Transverse colon (tissue), 4 donors: Measurements from ENCODE around the gene MXI1. TPM values are rescaled to one million over a fixed set of nuclear protein-coding genes. Genes with fewer than 3 reads are reported as not detected.
A peak's percentile ranks its signal among the peaks of the same experiment; 100 is the strongest.

ENCODE experiments used
- DNase-seq: peaks from one replicate; pipeline ENCODE4 v3.0.0-alpha.2; 2019
- H3K27ac ChIP-seq, 4 donors: fragments of 200-600 bp; sonication (generic); 2 replicates each; pipeline ENCODE4 v1.5.1; 2016 to 2018; ENCODE audit warnings: inconsistent platforms in 4 of 4
- H3K27me3 ChIP-seq: fragments of 200-600 bp; sonication (generic); 2 replicates; pipeline ENCODE4 v1.5.1; 2017; ENCODE audit warnings: inconsistent platforms
- H3K36me3 ChIP-seq, 4 donors: fragments of 200-600 bp; sonication (generic); 2 replicates each; pipeline ENCODE4 v1.5.1; 2017 to 2019; ENCODE audit warnings: inconsistent platforms in 4 of 4
- H3K4me1 ChIP-seq, 4 donors: fragments of 200-600 bp; sonication (generic); 2 replicates each; pipeline ENCODE4 v1.5.1; 2017 to 2020; ENCODE audit warnings: inconsistent platforms in 4 of 4
- H3K4me3 ChIP-seq, 4 donors: fragments of 200-600 bp; sonication (generic); 1 replicate in 1 of 4; 2 replicates in 3 of 4; pipeline versions ENCODE4 v1.5.1 to v1.6.1; 2017 to 2019; ENCODE audit warnings: inconsistent platforms in 4 of 4
- H3K9me3 ChIP-seq, 2 donors: fragments of 200-600 bp; sonication (generic); 2 replicates each; pipeline ENCODE4 v1.5.1; 2017 to 2019; ENCODE audit warnings: inconsistent platforms in 2 of 2
- EP300 ChIP-seq: sonication (generic); formaldehyde crosslinking; IDR thresholded peaks from one replicate; pipeline ENCODE4 v1.6.1; 2017; ENCODE audit warnings: antibody characterized with exemption, low read depth
- POLR2A ChIP-seq: fragments of 450-650 bp; IDR thresholded peaks from one replicate; pipeline ENCODE4 v1.6.1; 2016; ENCODE audit warnings: antibody characterized with exemption, mild to moderate bottlenecking, moderate library complexity
- POLR2AphosphoS5 ChIP-seq, 3 donors: sonication (generic); formaldehyde crosslinking; IDR thresholded peaks; one replicate each; pipeline ENCODE4 v1.6.1; 2016; ENCODE audit warnings: antibody characterized with exemption in 3 of 3
- WGBS, 2 donors: methylation state at CpG; one replicate each; pipeline ENCODE4 v1.1.5; 2018; ENCODE audit warnings: low coverage in 1 of 2; 5-methylcytosine and 5-hydroxymethylcytosine counted together
- in situ Hi-C, 4 donors: fragments of 200-750 bp; cut with MboI; loops; one replicate each; pipeline versions ENCODE4 v1.15.0 to v1.15.1; 2017; ENCODE audit warnings: low sequenced_read_pairs in 3 of 4, low pct_ligation_motif_present in 1 of 4, low pct_unique_long_range_greater_than_20kb in 1 of 4
- intact Hi-C: fragments of 100-400 bp; cut with DNase I; formaldehyde crosslinking; loops from one replicate; pipeline ENCODE4 v1.15.1; 2023; ENCODE audit warnings: low total_unique reads
- total RNA-seq, 4 donors: library from RNA; depleted of rRNA; stranded (reverse); fragments of >200 nt; gene quantifications; one replicate each; pipeline ENCODE4 v1.1.0, GENCODE V29; 2016
- TF ChIP-seq, protein P1 (sequence below), 5 experiments: fragments of 200-600 bp in 3 of 5; fragments of 450-650 bp in 2 of 5; sonication (generic) in 3 of 5; IDR thresholded peaks; 1 replicate in 2 of 5; 2 replicates in 3 of 5; pipeline ENCODE4 v1.5.1; 2016 to 2017; ENCODE audit warnings: antibody characterized with exemption in 5 of 5, inconsistent platforms in 3 of 5, mild to moderate bottlenecking in 2 of 5, moderate library complexity in 1 of 5

Gene MXI1
- total RNA-seq, 4 donors from 2014 or later: 44.8 to 96.5 (median 65.3) TPM

DNA sequence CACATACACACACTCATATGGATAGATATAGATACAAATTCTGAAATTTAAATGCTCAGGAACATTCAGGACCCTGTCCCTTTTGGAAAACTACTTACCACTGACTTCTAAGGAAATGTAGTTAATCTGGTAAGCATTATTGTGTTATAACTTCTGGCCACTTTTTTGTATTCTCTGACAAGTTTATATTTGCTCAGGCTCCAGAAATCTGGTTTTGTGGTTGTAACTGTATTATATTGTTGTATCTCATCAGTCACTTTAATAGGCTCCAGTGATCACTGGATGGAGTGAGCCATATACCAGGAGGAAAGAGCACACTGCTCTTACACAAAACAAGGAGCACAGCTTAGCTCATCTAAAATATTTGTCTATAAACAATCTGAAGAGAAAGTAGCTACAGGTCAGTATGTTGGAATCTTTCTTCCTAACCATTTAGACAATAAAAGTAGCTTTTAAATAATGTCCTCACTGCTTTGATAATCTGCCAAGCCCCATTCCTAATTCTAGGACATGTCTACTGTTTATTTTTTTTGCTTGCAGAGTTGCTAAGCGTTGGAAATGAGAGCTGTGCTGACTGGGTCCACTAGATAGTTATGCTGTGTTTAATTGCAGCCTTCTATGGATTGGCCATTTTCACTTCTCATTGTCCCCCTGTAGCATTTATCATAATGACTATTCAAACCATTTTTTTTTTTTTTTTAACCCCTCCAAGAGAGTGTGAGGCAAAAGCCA lies 53.5 kb downstream of the MXI1 start:
- Histone ChIP-seq H3K4me1 (peaks cover 0 to 18% (median 1%) of the 10 kb centered on the region in 4 donors), H3K36me3 (no peaks in the 10 kb centered on the region), H3K4me3 (no peak overlapping the region), H3K9me3 (no peaks in the 10 kb centered on the region), H3K27me3 (no peaks in the 10 kb centered on the region), H3K27ac (peak overlapping the region; percentile 38 to 66 (median 46))
- intact Hi-C loops (no loop called here), in situ Hi-C loops (no loop called here)
- TF ChIP-seq EP300: no peak
- no peak for TF ChIP-seq POLR2AphosphoS5 (IDR thresholded peaks at IDR 0.05)
- no peak for TF ChIP-seq POLR2A
- TF ChIP-seq, protein P1, sequence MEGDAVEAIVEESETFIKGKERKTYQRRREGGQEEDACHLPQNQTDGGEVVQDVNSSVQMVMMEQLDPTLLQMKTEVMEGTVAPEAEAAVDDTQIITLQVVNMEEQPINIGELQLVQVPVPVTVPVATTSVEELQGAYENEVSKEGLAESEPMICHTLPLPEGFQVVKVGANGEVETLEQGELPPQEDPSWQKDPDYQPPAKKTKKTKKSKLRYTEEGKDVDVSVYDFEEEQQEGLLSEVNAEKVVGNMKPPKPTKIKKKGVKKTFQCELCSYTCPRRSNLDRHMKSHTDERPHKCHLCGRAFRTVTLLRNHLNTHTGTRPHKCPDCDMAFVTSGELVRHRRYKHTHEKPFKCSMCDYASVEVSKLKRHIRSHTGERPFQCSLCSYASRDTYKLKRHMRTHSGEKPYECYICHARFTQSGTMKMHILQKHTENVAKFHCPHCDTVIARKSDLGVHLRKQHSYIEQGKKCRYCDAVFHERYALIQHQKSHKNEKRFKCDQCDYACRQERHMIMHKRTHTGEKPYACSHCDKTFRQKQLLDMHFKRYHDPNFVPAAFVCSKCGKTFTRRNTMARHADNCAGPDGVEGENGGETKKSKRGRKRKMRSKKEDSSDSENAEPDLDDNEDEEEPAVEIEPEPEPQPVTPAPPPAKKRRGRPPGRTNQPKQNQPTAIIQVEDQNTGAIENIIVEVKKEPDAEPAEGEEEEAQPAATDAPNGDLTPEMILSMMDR (IDR thresholded peaks at IDR 0.05): no peak
- DNase-seq: no peak
- 13 to 59% methylated on average over 1 of the region's 1 CpG for WGBS, 2 donors

GRCh38 chr10:110263164-110263563 lies 55.8 kb downstream of the MXI1 start:
- in situ Hi-C loops: no loop called here
- intact Hi-C loops: no loop called here
- Histone ChIP-seq H3K9me3 (no peaks in the 10 kb centered on the region), H3K27ac (peak overlapping the region; percentile 21 to 50 (median 44)), H3K4me1 (peaks cover 0 to 21% (median 1%) of the 10 kb centered on the region in 4 donors), H3K36me3 (no peaks in the 10 kb centered on the region), H3K27me3 (no peaks in the 10 kb centered on the region), H3K4me3 (no peak overlapping the region)
- DNase-seq: no peak
- WGBS, 2 donors: 67 to 79% methylated on average over 1 of the region's 1 CpG
- TF ChIP-seq EP300: no peak

- TF ChIP-seq, protein P1 (IDR thresholded peaks at IDR 0.05): no peak
- TF ChIP-seq EP300 (no peak), POLR2A (no peak), POLR2AphosphoS5 (IDR thresholded peaks at IDR 0.05) (no peak)
- no peak overlapping the region for H3K27ac ChIP-seq
- no peak for DNase-seq
- no peak overlapping the region for H3K4me3 ChIP-seq
- no peaks in the 10 kb centered on the region for H3K27me3 ChIP-seq
- intact Hi-C loops (no loop called here), in situ Hi-C loops (no loop called here)
- WGBS, 2 donors: 78 to 91% methylated on average over 2 to 4 of the region's 4 CpGs
- H3K4me1 ChIP-seq: peaks cover 15 to 46% (median 22%) of the 10 kb centered on the region in 4 donors
- no peaks in the 10 kb centered on the region for H3K36me3 ChIP-seq
- no peaks in the 10 kb centered on the region for H3K9me3 ChIP-seq
These were observed 58.3 kb downstream of the MXI1 start for GRCh38 chr10:110265573-110266193.

GRCh38 chr10:110267276-110267675 lies 59.9 kb downstream of the MXI1 start:
- H3K27me3 ChIP-seq: no peaks in the 10 kb centered on the region
- intact Hi-C loops: no loop called here
- no peak for DNase-seq
- no peak overlapping the region for H3K4me3 ChIP-seq
- in situ Hi-C loops: no loop called here
- TF ChIP-seq, protein P1 (IDR thresholded peaks at IDR 0.05): no peak
- TF ChIP-seq EP300 (no peak), POLR2AphosphoS5 (IDR thresholded peaks at IDR 0.05) (no peak), POLR2A (no peak)
- H3K4me1 ChIP-seq: peaks cover 15 to 47% (median 26%) of the 10 kb centered on the region in 4 donors
- H3K27ac ChIP-seq: no peak overlapping the region
- WGBS, 2 donors: 90 to 92% methylated on average over 1 of the region's 1 CpG
- H3K36me3 ChIP-seq: no peaks in the 10 kb centered on the region
- H3K9me3 ChIP-seq: no peaks in the 10 kb centered on the region
